Activated effector memory CD4-positive, alpha-beta T cell treated with anti-CD3 and anti-CD28 coated beads, Interleukin-2, amount 50 U/mL, for 16 hours (primary cell): ENCODE data around the gene PHF12.
A peak's percentile ranks its signal among the peaks of the same experiment; 100 is the strongest.

ENCODE experiments used
- DNase-seq: peaks from one replicate; pipeline ENCODE4 v3.0.0-alpha.2; 2020

Gene PHF12

GRCh38 chr17:28951428-28951990 lies at the start of gene PHF12:
TSS of gene PHF12 (minus strand) at chr17:28951518. CDS start at chr17:28950960, 558 bp downstream.
- DNase-seq: peak; percentile 100

- DNase-seq: no peak
These were observed 49.7 kb upstream of the PHF12 start for GRCh38 chr17:29000973-29001372.

- DNase-seq: no peak
These were observed 47.9 kb upstream of the PHF12 start for GRCh38 chr17:28999206-28999605.

GRCh38 chr17:28997806-28998205 lies 46.5 kb upstream of the PHF12 start:
- no peak for DNase-seq

GRCh38 chr17:28996554-28997096 lies 45.3 kb upstream of the PHF12 start:
- no peak for DNase-seq

GRCh38 chr17:28993645-28994426 lies 42.5 kb upstream of the PHF12 start:
- no peak for DNase-seq

- DNase-seq: no peak
These were observed 41.6 kb upstream of the PHF12 start for GRCh38 chr17:28992625-28993600.

- DNase-seq: no peak
These were observed 40.9 kb upstream of the PHF12 start for GRCh38 chr17:28992185-28992584.

- DNase-seq: no peak
These were observed 40.5 kb upstream of the PHF12 start for GRCh38 chr17:28991779-28992178.

GRCh38 chr17:28989028-28989427 lies 37.7 kb upstream of the PHF12 start:
- DNase-seq: no peak

- no peak for DNase-seq
These were observed 37.2 kb upstream of the PHF12 start for GRCh38 chr17:28988475-28988874.

GRCh38 chr17:28986714-28987655 lies 35.7 kb upstream of the PHF12 start:
- DNase-seq: no peak

- no peak for DNase-seq
These were observed 34.8 kb upstream of the PHF12 start for GRCh38 chr17:28985950-28986713.

- no peak for DNase-seq
These were observed 32.2 kb upstream of the PHF12 start for GRCh38 chr17:28983286-28984230.

- peak; percentile 74 for DNase-seq
These were observed 30.9 kb upstream of the PHF12 start for GRCh38 chr17:28982131-28982793.

- DNase-seq: no peak
These were observed 27.1 kb upstream of the PHF12 start for GRCh38 chr17:28978356-28978964.

GRCh38 chr17:28977659-28978355 lies 26.5 kb upstream of the PHF12 start:
- DNase-seq: no peak

- no peak for DNase-seq
These were observed 24.3 kb upstream of the PHF12 start for GRCh38 chr17:28975646-28976045.
